GM18909 (cell line): ENCODE results near the gene TEX48.

Experiments
- ATAC-seq: cut with Tn5 transposase; IDR thresholded peaks from one replicate; pipeline ENCODE4 v1.9.1; 2021; ENCODE audit warnings: mild to moderate bottlenecking; ENCODE audit not compliant: unreplicated experiment, poor library complexity

TEX48 gene

DNA sequence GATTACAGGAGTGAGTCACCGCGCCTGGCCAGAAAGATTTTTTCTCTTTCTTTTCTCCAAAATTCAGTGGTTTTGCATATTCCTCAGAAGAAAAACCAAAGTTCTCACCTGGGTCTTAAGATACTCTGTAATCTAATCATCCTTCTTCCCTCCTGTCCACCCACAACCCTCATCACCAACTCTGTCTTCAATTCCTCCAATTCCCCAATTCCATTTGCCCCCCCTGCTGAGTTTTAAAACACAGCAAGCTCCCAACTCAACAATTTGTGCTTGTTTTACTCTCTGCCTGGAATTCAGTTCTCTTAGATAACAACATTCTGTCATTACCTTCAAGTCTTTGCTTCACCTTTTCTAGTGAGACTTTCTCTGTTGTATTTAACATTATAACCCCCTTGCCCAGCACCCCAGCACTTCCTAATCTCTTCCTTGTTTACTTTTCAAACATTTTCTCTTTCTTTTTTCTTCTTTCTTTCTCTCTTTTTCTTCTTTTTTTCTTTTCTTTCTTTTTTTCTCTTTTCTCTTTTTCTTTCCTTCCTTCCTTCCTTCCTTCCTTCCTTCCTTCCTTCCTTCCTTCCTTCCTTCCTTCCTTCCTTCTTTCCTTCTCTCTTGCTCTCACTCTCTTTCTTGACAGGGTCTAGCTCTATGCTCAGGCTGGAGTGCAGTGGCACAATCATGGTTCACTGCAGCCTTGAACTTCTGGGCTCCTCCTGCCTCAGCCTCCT lies 7.8 kb downstream of the TEX48 start:
- ATAC-seq = no peak

DNA sequence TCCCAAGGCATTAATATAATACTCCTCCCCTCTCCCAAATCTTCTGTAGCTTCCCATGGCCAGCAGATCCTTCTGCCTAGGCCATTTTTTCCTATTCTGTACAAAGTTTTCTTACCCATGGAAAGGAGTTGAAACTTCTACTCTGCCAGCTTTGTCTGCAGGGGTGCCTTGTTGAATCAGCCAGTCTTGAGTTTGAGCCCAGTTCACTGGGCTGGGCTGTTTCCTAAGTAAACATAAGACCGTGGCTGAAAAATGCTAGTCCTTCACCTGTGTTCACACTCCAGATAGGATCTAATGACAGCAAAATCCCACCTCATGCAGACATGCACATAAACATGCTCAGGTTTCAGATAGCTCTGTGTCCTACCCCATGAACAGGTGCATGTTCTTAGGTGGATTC lies 10.4 kb downstream of the TEX48 start:
- no peak for ATAC-seq

DNA sequence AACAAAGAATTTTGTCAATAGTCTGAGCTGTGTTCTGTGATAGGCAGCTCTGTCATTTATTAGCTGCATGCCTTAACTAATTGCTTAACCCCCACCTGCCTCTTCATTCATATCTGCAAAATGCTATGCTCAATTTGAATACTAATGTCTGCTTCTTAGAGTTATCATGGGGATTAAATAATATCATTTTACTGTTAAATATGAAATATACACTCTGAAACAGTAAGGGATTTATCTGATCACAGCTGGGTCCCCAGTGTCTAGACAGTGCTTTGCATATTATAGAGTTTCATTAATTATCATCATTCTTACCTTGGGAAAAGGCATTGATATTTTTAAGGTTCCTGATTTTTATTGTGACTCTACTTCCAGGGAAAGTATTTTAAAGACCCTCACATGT lies 12.0 kb downstream of the TEX48 start:
- no peak for ATAC-seq

GRCh38 chr9:114668146-114668545 lies 13.8 kb downstream of the TEX48 start:
- no peak for ATAC-seq

GRCh38 chr9:114666851-114667250 lies 15.1 kb downstream of the TEX48 start:
- no peak for ATAC-seq

DNA sequence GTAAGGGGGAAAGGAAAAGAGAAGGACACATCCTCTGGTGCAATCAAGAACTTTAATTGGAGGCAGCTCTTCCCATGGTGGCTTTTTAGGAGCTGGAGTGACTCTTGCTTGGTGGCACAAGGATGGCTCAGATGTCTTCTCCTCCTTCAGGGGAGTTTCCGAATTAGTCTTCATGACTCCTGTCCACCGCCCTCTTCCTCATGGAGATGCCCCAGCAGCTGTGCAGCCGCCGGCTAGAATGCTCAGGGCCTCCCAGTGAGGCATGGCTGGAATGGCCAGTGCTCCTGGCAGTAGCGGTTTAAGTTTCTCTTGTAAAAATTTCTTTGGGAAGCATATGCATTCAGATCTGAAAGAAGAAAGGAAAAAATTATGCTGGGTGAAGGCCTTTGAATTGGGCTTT lies 15.6 kb downstream of the TEX48 start:
- no peak for ATAC-seq

- ATAC-seq = no peak
These were observed 17.8 kb downstream of the TEX48 start for GRCh38 chr9:114664181-114664580.

DNA sequence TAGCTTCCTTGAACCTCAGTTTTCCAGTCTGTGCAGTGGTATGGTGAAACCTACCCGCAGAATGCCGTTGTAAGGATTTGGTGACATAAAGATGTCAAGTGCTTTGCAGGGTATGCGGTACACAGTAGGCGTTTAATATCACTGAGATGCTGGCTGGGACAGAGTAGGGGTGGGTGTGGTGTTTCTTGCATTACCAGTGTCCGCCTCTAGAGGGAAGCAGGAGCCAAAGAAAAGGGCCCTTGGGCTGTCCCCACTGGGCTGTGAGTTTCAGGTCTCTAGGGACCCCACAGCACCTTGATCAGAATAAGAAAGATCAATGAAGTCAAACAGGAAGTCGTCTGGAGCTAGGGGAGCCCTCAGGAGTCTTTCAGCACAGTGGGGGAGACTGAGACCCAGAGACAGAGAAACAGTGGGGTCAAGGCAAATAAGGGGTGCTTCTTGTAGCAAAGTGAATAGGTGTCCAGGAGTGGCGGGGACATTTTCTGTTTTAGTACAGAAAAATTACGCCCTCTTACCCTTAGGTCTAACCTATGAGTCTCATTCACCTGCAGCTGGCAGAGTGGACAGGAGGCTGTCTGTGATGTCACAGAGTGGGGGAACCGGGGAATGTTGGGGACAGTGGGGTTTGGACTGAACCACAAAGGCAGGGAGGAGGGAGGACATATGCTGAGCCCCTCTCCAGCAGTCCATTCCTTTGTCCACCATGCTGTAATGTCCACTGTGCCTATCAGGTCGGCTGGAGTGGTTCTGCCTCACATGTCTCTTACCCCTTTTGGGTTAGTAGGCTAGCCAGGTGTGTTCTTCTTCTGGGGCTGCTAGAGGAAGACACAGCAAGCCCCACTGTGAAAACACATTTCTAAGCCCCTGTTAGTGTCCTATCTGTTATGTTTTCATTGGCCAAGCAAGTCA lies 19.7 kb downstream of the TEX48 start:
- peak; percentile 83 for ATAC-seq

DNA sequence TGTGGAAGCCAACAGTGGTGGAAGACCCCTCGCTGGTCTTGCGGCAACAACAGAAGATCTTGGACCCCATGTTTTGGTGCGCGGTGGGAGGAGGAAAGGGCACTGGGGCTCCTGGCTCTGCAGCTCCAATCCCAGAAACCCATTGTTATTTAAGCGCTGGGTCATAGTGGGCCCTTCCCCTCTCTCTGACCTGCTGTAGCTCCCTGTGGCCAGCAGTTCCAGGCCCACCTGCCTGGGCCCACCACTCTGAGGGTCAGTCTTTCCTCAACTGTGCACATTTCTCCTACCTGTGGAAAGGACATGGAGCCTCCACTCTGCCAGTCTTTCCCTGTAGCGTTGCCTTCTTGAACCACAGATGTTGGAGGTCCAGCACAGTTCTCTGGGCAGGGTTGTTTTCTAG lies 24.3 kb downstream of the TEX48 start, which contains the start of gene TEX53:
Gene TEX53 (minus strand): TSS at position 101 of the 400 bp plus-strand sequence. CDS start 31 bp downstream, at position 70.
- no peak for ATAC-seq

- no peak for ATAC-seq
These were observed 25.7 kb downstream of the TEX48 start for GRCh38 chr9:114656301-114656700.

DNA sequence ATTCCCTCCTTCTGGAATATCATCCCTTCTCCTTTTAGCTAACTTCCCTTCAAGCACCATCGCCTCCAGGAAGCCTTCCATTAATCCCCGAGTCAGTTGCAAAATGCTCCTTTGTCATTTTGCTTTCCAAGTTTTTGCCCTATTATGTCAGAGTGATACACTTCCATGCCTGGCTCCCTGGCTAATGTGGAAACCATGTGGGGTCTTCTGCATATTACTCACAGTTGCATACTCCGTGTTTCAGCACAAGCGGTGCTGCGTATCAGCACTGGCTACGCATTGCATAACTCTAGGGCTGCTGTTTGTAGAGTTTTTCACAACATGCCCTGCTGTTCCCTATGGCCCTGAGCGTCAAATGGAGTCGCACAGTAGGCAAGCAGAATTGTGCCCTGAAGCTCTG lies 26.3 kb downstream of the TEX48 start:
- ATAC-seq = no peak

GRCh38 chr9:114653556-114654159 lies 28.3 kb downstream of the TEX48 start:
- peak; percentile 74 for ATAC-seq

GRCh38 chr9:114652776-114653555 lies 29.0 kb downstream of the TEX48 start:
- ATAC-seq = peak; percentile 10

- no peak for ATAC-seq
These were observed 38.1 kb downstream of the TEX48 start for GRCh38 chr9:114643896-114644295.

DNA sequence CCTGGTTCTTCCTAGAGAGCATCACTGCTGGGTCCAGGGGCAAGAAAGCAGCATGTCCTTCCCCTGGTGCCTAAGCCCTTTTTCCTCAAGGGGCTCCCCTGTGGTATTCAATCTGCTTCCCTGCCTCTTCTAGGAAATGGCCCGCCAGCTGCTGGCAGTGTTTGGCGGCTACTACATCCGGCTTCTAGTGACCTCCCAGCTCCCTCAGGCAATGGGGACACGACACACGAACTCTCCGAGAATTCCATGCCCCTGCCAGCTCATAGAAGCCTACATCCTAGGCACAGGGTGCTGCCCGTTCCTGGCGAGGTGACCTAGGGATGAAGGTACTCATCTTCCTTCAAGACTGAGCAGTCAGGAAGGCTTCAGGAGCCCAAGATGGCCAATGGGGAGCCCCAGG lies 39.0 kb downstream of the TEX48 start:
- no peak for ATAC-seq

DNA sequence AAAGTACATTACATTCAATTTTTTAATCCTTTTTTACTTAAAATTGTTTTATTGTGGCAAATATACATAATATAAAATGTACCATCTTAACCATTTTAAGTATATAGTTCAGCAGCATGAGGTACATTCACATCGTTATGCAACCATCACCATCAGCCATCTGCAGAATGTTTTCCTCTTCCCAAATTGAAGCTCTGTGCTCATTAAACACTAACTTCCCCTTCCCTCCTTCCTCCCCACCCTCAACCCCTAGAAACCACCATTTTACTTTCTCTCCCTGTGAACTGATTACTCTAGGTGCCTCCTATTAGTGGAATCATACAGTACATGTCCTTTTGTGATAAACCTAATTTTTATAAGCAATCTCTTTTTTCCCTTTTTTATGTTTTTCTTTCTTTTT lies 40.0 kb downstream of the TEX48 start:
- ATAC-seq = no peak

DNA sequence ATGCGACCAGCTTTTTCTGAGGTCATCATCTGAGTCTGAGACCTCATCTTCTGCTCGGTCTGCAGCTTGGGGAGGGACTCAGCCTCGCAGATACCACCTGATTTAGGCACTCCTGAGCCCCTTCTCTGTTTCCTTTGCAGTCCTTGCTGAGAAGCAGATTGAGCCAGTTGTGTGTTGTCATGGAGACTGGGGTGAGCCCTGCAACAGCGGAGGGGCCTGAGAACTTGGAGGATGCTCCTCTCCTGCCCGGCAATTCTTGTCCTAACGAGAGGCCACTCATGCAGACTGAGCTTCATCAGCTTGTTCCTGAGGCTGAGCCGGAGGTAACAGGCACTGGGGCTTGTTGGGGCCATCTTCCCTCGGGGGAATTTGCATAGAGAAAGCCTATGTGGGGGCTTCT lies 43.6 kb downstream of the TEX48 start:
- no peak for ATAC-seq

GRCh38 chr9:114634387-114634786 lies 47.6 kb downstream of the TEX48 start:
- ATAC-seq = no peak

DNA sequence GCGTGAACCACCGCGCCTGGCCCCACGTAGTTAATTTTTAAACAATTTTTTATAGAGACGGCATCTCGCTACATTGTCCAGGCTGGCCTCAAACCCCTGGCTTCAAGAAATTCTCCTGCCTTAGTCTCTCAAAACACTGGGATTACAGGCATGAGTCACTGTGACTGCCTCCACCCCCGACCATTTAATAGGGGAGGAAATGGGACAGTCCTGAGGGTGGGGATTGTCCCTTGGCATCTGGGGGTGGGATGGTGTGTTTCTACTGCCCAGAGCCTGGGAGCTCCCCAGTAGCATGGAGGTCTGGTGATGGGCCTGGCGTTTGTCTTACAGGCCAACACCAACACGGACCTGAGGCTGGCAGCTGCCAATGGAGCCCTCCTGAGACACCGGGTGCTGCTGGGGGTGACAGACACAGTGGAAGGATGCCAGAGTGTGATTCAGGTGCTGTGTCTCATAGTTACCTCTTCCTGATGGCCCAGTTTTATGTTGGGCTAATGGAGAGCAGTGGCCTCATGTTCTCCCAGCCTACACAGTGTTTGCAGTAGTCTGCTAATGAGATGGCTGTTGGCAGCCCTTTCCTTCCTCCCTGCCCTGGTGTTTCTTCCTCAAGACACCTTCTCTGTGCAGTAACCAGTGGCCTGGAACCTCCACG lies 48.4 kb downstream of the TEX48 start:
- ATAC-seq = no peak

- ATAC-seq = no peak
These were observed 50.8 kb downstream of the TEX48 start for GRCh38 chr9:114631166-114631565.
